Natural killer cell treated with Interleukin-12 subunit alpha and Interleukin-12 subunit beta and Interleukin-15 and Interleukin-18, amount 100 ng/mL, for 72 hours (primary cell): ENCODE data around the gene YAP1. TPM values are rescaled to one million over a fixed set of nuclear protein-coding genes. Genes with fewer than 3 reads are reported as not detected.

Source experiments
- ATAC-seq, 2 donors: fragments of 150-1000 bp; cut with Tn5 transposase in 1 of 2; sonication (Bioruptor Pico), chemical (Tn5 transposase) in 1 of 2; 2 replicates each; pipeline ENCODE4 v1.10.0; 2021
- DNase-seq: peaks from one replicate; pipeline ENCODE4 v3.0.0; 2022; ENCODE audit warnings: low spot score
- H3K27ac Mint-ChIP-seq, 2 donors: 1 replicate in 1 of 2; 2 replicates in 1 of 2; pipeline ENCODE4 v1.8.0; 2022; ENCODE audit warnings: mixed read lengths in 2 of 2, mild to moderate bottlenecking in 1 of 2, moderate library complexity in 1 of 2
- H3K27me3 Mint-ChIP-seq, 2 donors: 1 replicate in 1 of 2; 2 replicates in 1 of 2; pipeline ENCODE4 v1.8.0; 2022; ENCODE audit warnings: mixed read lengths in 2 of 2
- H3K36me3 Mint-ChIP-seq: one replicate; pipeline ENCODE4 v1.8.0; 2022; ENCODE audit warnings: mixed read lengths
- H3K4me1 Mint-ChIP-seq, 2 donors: 1 replicate in 1 of 2; 2 replicates in 1 of 2; pipeline ENCODE4 v1.8.0; 2022; ENCODE audit warnings: low read depth in 2 of 2, mixed read lengths in 2 of 2, mild to moderate bottlenecking in 1 of 2
- H3K4me3 Mint-ChIP-seq: one replicate; pipeline ENCODE4 v1.8.0; 2022; ENCODE audit warnings: mixed read lengths
- H3K9me3 Mint-ChIP-seq: 2 replicates; pipeline ENCODE4 v1.8.0; 2022; ENCODE audit warnings: mixed read lengths
- total RNA-seq, 2 donors: library from RNA; stranded (reverse); gene quantifications; one replicate each; pipeline ENCODE4 v1.2.3, GENCODE V29; 2022

Gene YAP1
- total RNA-seq, 2 donors from 2014 or later, result 0.56 TPM; not detected in 1

DNA sequence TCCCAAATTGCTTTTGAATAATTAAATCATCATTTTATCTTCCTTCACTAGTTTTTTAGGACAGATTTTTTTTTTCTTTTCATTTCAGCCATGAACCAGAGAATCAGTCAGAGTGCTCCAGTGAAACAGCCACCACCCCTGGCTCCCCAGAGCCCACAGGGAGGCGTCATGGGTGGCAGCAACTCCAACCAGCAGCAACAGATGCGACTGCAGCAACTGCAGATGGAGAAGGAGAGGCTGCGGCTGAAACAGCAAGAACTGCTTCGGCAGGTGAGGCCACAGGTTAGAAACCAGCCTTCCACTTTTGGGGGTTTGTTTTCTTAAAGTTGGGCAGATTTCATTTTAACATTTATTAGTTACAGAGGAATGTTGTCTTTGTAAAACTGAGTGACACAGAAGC, 95.6 kb downstream of the YAP1 start:
- DNase-seq (no peak), ATAC-seq (no peak)
- Mint-ChIP-seq H3K27ac (no peak overlapping the region), H3K27me3 (peaks cover 0 to 9% of the 10 kb centered on the region in 2 donors), H3K36me3 (no peaks in the 10 kb centered on the region), H3K4me1 (no peaks in the 10 kb centered on the region), H3K4me3 (no peak overlapping the region), H3K9me3 (no peaks in the 10 kb centered on the region)

DNA sequence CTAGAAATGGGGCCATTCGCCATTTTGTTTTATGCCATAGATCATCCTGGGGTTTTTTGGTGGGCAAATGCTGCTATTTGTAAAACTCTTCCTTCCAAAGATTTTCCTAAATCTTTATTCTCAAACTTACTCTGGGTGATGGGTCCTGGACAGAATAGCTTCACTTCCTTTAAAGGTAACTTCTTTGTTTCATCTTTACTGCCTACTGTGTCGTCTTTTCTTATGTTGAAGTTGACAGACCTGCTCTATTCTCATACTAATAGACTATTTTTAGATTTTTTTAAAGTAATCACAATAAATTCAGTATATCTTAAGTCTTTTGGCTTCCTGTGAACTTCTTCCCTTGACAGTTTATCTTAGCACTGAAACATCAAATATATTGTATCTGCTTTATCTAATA, 98.6 kb downstream of the YAP1 start:
- peaks cover 0 to 5% of the 10 kb centered on the region in 2 donors for H3K27me3 Mint-ChIP-seq
- no peaks in the 10 kb centered on the region for H3K36me3 Mint-ChIP-seq
- no peak overlapping the region for H3K4me3 Mint-ChIP-seq
- H3K9me3 Mint-ChIP-seq, result no peaks in the 10 kb centered on the region
- DNase-seq (no peak), ATAC-seq (no peak)
- H3K4me1 Mint-ChIP-seq, result no peaks in the 10 kb centered on the region
- H3K27ac Mint-ChIP-seq, result no peak overlapping the region

DNA sequence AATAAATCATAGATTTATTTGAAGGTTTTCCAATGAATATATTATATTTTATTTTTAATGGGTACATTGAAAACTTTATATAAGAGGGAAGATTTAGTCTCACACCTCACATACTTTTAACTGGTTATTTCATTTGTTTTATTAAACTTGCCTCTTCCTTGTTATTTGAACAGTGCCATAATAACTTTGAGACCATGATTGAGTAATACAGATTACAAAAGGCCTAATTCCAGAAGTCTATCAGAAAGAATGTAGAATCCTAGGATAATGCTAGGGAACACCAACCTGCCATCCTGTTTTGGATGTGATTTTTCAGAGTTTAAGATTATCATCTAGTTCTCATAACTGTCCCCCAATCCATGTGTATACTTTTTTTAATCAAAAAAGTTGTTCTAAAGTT, 104.4 kb downstream of the YAP1 start:
- Mint-ChIP-seq H3K9me3 (no peaks in the 10 kb centered on the region), H3K4me1 (peaks cover 0 to 3% of the 10 kb centered on the region in 2 donors), H3K4me3 (no peak overlapping the region), H3K27me3 (peaks cover 11 to 15% of the 10 kb centered on the region in 2 donors), H3K27ac (no peak overlapping the region), H3K36me3 (no peaks in the 10 kb centered on the region)
- DNase-seq (no peak), ATAC-seq (no peak)

DNA sequence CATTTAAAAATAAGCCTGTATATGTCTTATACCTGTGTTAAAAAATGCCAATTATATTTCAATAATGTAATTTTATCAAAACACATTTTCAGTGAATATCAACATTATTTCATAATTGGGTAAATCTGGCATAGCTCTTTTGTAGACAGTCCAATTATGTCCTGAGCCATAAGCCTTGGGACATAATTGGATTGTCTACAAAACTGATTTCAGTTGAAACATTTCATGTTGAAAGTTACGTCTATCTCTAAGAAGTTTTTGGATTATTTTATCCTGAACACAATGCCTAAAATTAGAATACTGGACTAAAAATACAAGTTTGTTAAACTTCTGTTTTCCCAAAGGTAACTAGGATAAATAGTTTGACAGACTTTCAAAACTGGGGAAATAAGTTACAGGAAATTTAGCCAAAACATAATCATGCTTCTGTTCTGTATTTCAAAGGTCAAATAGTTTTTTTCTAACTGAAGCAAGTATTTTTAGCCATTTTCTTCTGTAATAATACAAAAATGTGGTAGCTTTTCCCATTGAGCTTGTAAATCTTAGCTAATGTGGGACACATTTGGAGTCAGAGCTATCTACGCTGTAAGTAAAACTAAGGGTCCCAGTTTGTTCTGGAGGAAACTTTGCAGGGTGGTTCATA, 106.3 kb downstream of the YAP1 start:
- Mint-ChIP-seq H3K36me3 (no peaks in the 10 kb centered on the region), H3K4me3 (no peak overlapping the region), H3K4me1 (peaks cover 0 to 3% of the 10 kb centered on the region in 2 donors), H3K27ac (no peak overlapping the region), H3K9me3 (no peaks in the 10 kb centered on the region), H3K27me3 (peaks cover 19 to 28% of the 10 kb centered on the region in 2 donors)
- no peak for DNase-seq
- ATAC-seq, result no peak

DNA sequence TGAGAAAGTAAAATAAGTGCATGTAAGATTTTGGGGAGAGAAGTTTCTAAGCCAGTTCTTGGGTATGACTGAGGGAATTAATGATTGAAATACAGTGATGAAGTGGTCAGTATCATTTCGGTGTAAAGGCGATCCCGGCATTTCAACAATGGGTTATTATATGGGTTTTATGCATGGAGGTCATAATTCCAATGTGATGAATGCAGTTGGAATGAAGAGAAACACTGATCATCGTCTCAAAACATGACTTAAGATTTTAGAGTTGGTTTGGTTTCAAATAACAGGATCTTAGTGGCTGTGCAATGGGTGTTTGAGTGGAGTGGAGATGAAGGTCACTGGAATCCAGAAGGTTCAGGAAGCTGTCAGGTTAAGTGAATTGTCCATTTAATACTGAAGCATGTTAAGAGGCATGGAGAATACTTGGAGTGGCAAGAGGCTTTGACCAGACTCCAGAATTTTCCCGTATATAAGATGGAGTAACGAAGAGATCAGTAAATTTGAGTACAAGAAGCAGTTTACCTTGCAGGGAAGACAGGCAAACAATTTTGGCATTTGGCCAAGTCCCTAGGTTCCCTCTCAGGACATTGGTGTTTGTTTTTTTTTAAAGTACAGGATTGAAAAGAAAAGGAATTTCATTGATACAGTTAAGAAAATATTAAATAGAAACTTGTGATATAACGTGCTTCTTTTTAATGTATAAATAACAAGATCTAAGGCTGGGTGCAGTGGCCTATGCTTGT, 110.7 kb downstream of the YAP1 start:
- DNase-seq (no peak), ATAC-seq (no peak)
- Mint-ChIP-seq H3K4me3 (no peak overlapping the region), H3K27ac (no peak overlapping the region), H3K27me3 (peaks cover 19 to 36% of the 10 kb centered on the region in 2 donors), H3K36me3 (no peaks in the 10 kb centered on the region), H3K9me3 (no peaks in the 10 kb centered on the region), H3K4me1 (peaks cover 0 to 3% of the 10 kb centered on the region in 2 donors)

DNA sequence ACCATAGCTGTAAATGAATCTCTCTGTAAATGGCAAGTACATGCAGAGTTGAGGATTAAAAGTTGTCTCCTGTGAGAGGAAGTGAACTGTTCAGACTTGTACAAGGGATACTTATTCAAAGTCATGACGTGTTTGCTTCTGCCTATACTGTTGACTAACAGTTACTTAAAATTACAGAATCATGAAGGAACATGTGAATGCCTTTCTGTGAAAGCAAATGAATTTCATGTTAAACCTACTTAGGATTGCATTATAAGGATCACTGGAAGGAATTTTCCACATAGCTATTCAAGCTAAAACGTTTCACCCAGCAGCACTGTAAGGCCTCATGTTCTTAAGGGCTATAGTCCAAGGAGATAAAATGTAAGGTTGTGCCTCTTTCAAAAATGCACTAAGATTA, 113.6 kb downstream of the YAP1 start:
- no peaks in the 10 kb centered on the region for H3K36me3 Mint-ChIP-seq
- no peak overlapping the region for H3K4me3 Mint-ChIP-seq
- H3K27ac Mint-ChIP-seq, result no peak overlapping the region
- no peaks in the 10 kb centered on the region for H3K9me3 Mint-ChIP-seq
- ATAC-seq, result no peak
- peaks cover 20 to 31% of the 10 kb centered on the region in 2 donors for H3K27me3 Mint-ChIP-seq
- H3K4me1 Mint-ChIP-seq, result peaks cover 0 to 3% of the 10 kb centered on the region in 2 donors
- DNase-seq, result no peak

DNA sequence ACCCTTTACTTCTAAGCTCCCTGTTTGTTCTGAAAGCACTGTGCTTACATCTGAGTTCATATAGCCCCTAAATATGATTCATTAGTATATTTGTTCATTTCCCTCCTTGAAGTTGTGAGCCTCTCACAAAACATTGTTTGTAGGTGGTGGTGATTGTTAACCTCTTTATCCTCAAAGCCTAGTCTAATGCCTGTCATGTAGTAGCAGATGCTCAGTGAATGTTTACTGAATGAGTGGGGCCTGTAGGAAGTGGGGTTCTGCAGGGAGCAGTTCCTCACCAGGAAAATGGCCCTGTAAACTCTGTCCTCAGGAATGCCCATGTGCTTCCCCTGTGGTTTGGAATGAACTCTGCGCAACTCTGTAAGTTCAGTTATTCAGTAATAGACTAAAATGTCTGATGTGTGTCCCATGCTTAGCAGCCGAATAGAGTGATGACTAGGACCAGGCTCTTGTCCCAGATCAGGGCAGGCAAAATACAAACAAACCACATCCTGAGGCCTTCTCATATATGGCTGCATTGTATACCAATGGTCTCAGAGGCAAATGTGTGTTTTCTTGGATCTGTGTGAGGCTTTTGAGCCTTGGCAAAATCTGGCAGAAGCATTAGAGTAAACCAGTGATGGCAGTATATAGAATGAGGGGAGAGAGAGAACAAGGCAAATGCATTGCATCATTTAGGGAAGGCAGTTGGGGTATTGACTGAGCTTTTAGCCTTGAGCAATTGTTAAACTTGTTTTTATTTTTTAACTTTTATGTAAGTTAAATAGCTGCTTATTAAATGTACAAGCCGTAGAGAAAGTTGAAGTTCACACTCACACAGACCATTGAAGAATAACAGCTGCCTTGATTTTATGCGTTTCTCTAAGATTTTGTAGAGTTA, 115.7 kb downstream of the YAP1 start:
- Mint-ChIP-seq H3K9me3 (no peaks in the 10 kb centered on the region), H3K27me3 (peaks cover 21 to 26% of the 10 kb centered on the region in 2 donors), H3K4me1 (no peaks in the 10 kb centered on the region), H3K4me3 (no peak overlapping the region), H3K36me3 (no peaks in the 10 kb centered on the region), H3K27ac (no peak overlapping the region)
- ATAC-seq (no peak), DNase-seq (no peak)

DNA sequence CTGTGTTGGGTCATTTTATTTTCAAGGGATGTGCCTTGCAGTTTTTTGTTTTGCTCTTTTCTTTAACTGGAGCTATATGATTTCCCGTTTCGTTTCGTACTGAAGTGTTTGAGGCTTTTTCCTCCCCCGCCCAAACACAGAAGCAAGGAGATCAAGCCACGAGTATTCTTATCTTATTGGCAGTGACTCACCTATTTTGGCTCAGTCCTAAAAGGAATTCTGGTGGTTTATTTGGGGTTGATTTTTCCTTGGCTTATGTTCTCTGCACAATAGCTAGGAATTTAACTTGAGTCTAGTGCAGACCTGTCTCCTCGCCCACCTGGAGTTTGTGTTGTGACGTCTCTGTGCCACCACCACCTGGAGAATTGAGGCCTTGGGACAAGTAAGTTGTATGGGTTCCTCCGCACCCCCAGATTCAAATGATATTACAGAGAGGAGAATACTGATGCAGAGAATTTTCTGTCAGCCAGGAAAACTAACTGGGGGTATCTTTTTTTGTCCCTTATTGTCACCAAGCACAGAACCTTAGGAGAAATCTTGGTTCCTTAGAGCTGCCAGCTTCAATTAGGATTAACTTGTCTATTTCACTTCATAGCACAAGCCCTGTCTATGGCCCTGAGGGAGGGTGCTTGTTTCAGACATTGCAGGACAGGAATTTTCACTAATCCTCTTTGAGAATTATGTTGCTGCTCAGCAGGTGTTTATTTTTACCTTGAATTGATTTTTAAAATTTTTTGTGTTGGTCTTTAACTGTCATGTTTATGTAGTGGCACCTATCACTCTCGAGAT, 116.6 kb downstream of the YAP1 start:
- ATAC-seq (no peak), DNase-seq (no peak)
- Mint-ChIP-seq H3K27ac (no peak overlapping the region), H3K36me3 (no peaks in the 10 kb centered on the region), H3K9me3 (no peaks in the 10 kb centered on the region), H3K4me1 (no peaks in the 10 kb centered on the region), H3K27me3 (peaks cover 27 to 32% of the 10 kb centered on the region in 2 donors), H3K4me3 (no peak overlapping the region)

DNA sequence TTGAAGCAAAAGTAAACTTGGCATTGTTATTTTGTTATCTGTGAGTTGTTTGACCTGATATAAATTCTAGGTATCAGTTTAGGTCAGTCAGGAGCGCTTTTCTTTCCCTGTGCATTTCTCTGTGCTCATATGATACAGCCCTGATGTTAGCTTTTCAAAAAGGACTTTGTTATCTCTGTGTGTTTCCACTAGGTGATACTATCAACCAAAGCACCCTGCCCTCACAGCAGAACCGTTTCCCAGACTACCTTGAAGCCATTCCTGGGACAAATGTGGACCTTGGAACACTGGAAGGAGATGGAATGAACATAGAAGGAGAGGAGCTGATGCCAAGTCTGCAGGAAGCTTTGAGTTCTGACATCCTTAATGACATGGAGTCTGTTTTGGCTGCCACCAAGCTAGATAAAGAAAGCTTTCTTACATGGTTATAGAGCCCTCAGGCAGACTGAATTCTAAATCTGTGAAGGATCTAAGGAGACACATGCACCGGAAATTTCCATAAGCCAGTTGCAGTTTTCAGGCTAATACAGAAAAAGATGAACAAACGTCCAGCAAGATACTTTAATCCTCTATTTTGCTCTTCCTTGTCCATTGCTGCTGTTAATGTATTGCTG, 119.4 kb downstream of the YAP1 start:
- no peaks in the 10 kb centered on the region for H3K36me3 Mint-ChIP-seq
- DNase-seq (no peak), ATAC-seq (no peak)
- H3K27me3 Mint-ChIP-seq, result peaks cover 25 to 32% of the 10 kb centered on the region in 2 donors
- H3K4me3 Mint-ChIP-seq, result no peak overlapping the region
- no peaks in the 10 kb centered on the region for H3K9me3 Mint-ChIP-seq
- no peak overlapping the region for H3K27ac Mint-ChIP-seq
- no peaks in the 10 kb centered on the region for H3K4me1 Mint-ChIP-seq

DNA sequence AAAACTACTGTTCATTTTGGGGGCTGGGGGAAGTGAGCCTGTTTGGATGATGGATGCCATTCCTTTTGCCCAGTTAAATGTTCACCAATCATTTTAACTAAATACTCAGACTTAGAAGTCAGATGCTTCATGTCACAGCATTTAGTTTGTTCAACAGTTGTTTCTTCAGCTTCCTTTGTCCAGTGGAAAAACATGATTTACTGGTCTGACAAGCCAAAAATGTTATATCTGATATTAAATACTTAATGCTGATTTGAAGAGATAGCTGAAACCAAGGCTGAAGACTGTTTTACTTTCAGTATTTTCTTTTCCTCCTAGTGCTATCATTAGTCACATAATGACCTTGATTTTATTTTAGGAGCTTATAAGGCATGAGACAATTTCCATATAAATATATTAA, 119.9 kb downstream of the YAP1 start:
- no peaks in the 10 kb centered on the region for H3K36me3 Mint-ChIP-seq
- no peak overlapping the region for H3K27ac Mint-ChIP-seq

DNA sequence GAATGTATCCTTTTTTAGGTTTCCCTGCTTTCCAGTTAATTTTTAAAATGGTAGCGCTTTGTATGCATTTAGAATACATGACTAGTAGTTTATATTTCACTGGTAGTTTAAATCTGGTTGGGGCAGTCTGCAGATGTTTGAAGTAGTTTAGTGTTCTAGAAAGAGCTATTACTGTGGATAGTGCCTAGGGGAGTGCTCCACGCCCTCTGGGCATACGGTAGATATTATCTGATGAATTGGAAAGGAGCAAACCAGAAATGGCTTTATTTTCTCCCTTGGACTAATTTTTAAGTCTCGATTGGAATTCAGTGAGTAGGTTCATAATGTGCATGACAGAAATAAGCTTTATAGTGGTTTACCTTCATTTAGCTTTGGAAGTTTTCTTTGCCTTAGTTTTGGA, 120.7 kb downstream of the YAP1 start:
- ATAC-seq (no peak), DNase-seq (no peak)
- no peaks in the 10 kb centered on the region for H3K4me1 Mint-ChIP-seq
- H3K9me3 Mint-ChIP-seq, result no peaks in the 10 kb centered on the region
- no peaks in the 10 kb centered on the region for H3K36me3 Mint-ChIP-seq
- no peak overlapping the region for H3K4me3 Mint-ChIP-seq
- H3K27me3 Mint-ChIP-seq, result peaks cover 24 to 32% of the 10 kb centered on the region in 2 donors
- no peak overlapping the region for H3K27ac Mint-ChIP-seq

More for the DNA sequence above, 119.9 kb downstream of the YAP1 start:
- no peak overlapping the region for H3K4me3 Mint-ChIP-seq
- H3K27me3 Mint-ChIP-seq, result peaks cover 25 to 32% of the 10 kb centered on the region in 2 donors
- ATAC-seq (no peak), DNase-seq (no peak)
- H3K9me3 Mint-ChIP-seq, result no peaks in the 10 kb centered on the region
- H3K4me1 Mint-ChIP-seq, result no peaks in the 10 kb centered on the region

DNA sequence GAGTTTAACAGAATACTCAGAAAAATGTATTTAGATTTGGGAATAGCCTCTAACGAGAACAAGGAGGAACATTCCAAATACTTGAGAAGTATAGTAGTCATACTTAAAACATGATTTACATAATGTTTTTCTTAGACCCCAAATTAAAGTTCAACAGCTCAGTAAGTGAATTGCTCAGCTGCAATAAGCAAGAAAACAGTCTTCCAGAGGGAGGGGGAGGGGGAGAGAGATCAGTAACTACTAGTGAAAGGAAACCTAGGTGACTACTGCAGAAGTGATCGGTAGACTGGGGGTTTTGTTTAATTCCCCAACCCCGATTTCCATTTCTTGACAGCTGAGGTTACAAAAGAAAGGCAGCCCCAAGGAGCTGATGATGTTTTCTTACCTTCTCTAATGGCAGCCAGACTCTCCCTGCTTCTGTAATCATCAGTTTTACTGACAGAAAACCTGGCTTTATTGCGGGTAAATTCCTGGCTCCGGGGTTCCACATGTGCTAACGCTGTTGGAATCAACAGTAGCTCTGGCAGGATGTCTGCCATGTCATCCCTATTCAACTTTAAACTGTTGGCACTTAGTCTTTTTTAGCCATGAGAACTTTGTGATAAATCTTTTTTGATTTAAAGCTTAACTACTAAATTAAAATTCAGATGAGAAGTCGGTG, 124.7 kb downstream of the YAP1 start:
- no peak overlapping the region for H3K27ac Mint-ChIP-seq
- peaks cover 26 to 33% of the 10 kb centered on the region in 2 donors for H3K27me3 Mint-ChIP-seq
- H3K36me3 Mint-ChIP-seq, result no peaks in the 10 kb centered on the region
- H3K4me1 Mint-ChIP-seq, result no peaks in the 10 kb centered on the region
- no peak overlapping the region for H3K4me3 Mint-ChIP-seq
- no peak for DNase-seq
- ATAC-seq, result no peak
- H3K9me3 Mint-ChIP-seq, result no peaks in the 10 kb centered on the region
